ENCODE measurements around the gene FAM53A.

DNA sequence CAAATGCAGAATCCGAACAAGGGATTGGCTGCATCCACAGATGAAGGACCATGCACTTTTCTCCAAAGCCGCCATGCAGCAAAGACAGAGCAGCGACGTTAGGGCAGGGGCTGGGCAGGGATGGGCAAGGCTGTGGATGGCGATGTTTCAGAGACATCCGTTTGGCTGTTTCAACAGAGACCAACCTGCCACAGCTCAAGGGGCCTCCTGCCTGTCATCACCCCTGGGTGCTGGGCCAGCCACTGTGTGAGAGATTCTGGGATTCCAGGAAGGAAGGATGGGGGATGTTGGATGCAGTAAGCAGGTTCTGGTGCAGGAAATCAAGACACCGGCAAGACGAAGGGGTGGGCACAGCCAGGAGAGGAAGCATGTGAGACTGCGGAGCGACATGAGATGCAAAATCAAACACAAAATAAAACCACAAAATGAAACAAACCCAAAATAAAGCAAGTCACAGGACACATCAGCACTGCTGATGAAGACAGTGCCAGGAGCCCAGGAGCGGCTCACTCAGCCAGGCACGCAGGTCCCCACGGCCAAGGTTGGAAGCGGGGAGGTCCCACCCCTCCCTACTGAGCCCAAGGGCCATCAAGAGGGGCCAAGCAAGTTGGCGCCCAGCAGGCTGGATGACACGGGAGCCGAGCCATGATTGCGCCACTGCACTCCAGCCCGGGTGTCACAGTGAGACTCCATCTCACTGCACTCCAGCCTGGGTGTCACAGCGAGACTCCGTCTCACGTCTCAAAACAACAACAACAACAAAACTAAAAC is 68.1 kb downstream of the FAM53A start:
- TF ChIP-seq, protein P1, sequence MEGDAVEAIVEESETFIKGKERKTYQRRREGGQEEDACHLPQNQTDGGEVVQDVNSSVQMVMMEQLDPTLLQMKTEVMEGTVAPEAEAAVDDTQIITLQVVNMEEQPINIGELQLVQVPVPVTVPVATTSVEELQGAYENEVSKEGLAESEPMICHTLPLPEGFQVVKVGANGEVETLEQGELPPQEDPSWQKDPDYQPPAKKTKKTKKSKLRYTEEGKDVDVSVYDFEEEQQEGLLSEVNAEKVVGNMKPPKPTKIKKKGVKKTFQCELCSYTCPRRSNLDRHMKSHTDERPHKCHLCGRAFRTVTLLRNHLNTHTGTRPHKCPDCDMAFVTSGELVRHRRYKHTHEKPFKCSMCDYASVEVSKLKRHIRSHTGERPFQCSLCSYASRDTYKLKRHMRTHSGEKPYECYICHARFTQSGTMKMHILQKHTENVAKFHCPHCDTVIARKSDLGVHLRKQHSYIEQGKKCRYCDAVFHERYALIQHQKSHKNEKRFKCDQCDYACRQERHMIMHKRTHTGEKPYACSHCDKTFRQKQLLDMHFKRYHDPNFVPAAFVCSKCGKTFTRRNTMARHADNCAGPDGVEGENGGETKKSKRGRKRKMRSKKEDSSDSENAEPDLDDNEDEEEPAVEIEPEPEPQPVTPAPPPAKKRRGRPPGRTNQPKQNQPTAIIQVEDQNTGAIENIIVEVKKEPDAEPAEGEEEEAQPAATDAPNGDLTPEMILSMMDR (IDR thresholded peaks at IDR 0.05), result no peak
- TF ChIP-seq POLR2A (IDR thresholded peaks at IDR 0.05) (no peak), POLR2AphosphoS5 (IDR thresholded peaks at IDR 0.05) (no peak), EP300 (IDR thresholded peaks at IDR 0.05) (no peak)
